ENCODE results near the gene KLHDC7B.

GRCh38 chr22:50579752-50580151 is 34.1 kb downstream of the KLHDC7B start:
- TF ChIP-seq CTCF (IDR thresholded peaks at IDR 0.05; ENCODE audit: low read depth, low read length, poor library complexity, severe bottlenecking) = no peak
- no peak for TF ChIP-seq EZH2phosphoT487 (IDR thresholded peaks at IDR 0.05; ENCODE audit: borderline replicate concordance, low read length)

Measured in DOHH2 (cell line).